Measurements from ENCODE around the gene MTTP. TPM values are rescaled to one million over a fixed set of nuclear protein-coding genes. Genes with fewer than 3 reads are reported as not detected.

Gene MTTP
- total and polyA plus RNA-seq, 2 donors (not counting 1 experiment from before 2014, with no cell fraction given) = 0.03 TPM; not detected in 1

DNA sequence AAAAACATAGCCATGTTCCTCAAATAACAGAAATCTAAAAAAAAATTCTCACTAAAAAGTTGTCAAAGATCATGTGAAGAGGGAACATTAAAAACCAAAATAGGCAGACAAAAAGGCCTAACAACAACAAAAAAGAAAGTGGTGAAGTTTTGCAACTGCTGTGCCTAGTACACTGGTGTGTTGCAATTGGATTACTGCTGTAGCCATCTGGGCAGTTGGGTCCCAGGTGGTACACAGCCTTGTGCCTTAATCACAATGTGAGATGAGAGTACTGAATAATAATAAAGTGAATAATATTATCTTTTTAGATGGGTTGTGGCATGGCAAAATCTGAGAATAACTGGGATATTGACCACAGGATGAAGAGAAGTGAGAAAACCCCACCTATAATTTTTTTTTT, 71.0 kb downstream of the MTTP start:
- ChIA-PET POLR2A (no interaction called here), CTCF (no interaction called here)
- Histone ChIP-seq H3K4me1 (ENCODE audit: control insufficient read depth in 2 of 2, insufficient read depth in 2 of 2, low read length in 2 of 2) (no peaks in the 10 kb centered on the region), H3K4me3 (ENCODE audit: control extremely low read depth in 1 of 5, extremely low read depth in 1 of 5, insufficient read depth in 1 of 5, low read depth in 2 of 5, low read length in 4 of 5) (no peak overlapping the region), H3K4me2 (replicated peaks; ENCODE audit: low read depth, low read length, poor library complexity, severe bottlenecking) (no peak overlapping the region), H3K9ac (ENCODE audit: low read length) (no peak overlapping the region), H2AFZ (ENCODE audit: insufficient read depth, low read depth, low read length, poor library complexity, severe bottlenecking) (no peak overlapping the region), H4K20me1 (ENCODE audit: control insufficient read depth, insufficient read depth, low read length, poor library complexity, severe bottlenecking) (no peaks in the 10 kb centered on the region), H3K27me3 (replicated peaks in 1 of 4; ENCODE audit: control extremely low read depth in 1 of 4, control insufficient read depth in 3 of 4, insufficient read depth in 4 of 4, low read length in 3 of 4) (peaks cover 0 to 4% (median 0%) of the 10 kb centered on the region in 4 experiments), H3K9me3 (ENCODE audit: control extremely low read depth in 1 of 3, control insufficient read depth in 2 of 3, insufficient read depth in 1 of 3, low read length in 2 of 3) (no peaks in the 10 kb centered on the region), H3K27ac (ENCODE audit: low read length in 2 of 2) (no peak overlapping the region), H3K36me3 (replicated peaks in 1 of 2; ENCODE audit: control extremely low read depth in 1 of 2, control insufficient read depth in 1 of 2, extremely low read depth in 1 of 2, insufficient read depth in 2 of 2, low read length in 1 of 2) (no peaks in the 10 kb centered on the region), H3K79me2 (ENCODE audit: control insufficient read depth, insufficient read depth, low read length) (no peaks in the 10 kb centered on the region)
- no peaks in the 10 kb centered on the region for H3K9me3 Mint-ChIP-seq (ENCODE audit: insufficient read depth)
- no peaks in the 10 kb centered on the region for H3K4me1 Mint-ChIP-seq
- intact Hi-C loops (cut with micrococcal nuclease) = no loop called here
- no peak for DNase-seq
- no peak overlapping the region for H3K4me3 Mint-ChIP-seq
- no peak for ATAC-seq (ENCODE audit: low read depth)
- no peak overlapping the region for H3K27ac Mint-ChIP-seq
- TF ChIP-seq, protein P1, sequence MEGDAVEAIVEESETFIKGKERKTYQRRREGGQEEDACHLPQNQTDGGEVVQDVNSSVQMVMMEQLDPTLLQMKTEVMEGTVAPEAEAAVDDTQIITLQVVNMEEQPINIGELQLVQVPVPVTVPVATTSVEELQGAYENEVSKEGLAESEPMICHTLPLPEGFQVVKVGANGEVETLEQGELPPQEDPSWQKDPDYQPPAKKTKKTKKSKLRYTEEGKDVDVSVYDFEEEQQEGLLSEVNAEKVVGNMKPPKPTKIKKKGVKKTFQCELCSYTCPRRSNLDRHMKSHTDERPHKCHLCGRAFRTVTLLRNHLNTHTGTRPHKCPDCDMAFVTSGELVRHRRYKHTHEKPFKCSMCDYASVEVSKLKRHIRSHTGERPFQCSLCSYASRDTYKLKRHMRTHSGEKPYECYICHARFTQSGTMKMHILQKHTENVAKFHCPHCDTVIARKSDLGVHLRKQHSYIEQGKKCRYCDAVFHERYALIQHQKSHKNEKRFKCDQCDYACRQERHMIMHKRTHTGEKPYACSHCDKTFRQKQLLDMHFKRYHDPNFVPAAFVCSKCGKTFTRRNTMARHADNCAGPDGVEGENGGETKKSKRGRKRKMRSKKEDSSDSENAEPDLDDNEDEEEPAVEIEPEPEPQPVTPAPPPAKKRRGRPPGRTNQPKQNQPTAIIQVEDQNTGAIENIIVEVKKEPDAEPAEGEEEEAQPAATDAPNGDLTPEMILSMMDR (IDR thresholded peaks at IDR 0.05) = no peak
- no peak for TF ChIP-seq EZH2 (IDR thresholded peaks at IDR 0.05; ENCODE audit: borderline replicate concordance, insufficient read depth, low read depth, low read length, poor library complexity, severe bottlenecking)
- H3K27me3 Mint-ChIP-seq = peaks cover 6% of the 10 kb centered on the region

DNA sequence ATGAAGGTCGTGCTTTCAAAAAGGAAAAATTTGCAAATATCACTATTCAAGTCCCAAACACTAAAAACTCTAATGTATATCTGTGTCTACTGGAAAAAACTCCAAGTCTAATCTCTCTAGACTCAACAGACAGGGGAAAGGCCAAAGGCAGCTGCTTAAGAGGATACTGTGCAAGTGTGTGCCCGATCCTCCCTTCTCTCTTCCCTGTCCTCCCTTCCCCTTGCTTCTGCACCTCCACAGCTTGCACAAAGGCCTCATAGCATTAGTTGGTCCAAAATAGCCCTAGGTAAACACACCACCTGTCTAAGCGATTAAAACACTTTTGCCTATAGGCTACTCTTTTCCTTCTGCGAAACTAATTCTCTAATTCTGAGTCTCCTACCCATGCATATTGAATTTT, 72.4 kb downstream of the MTTP start:
- peaks cover 3% of the 10 kb centered on the region for H3K27me3 Mint-ChIP-seq
- no peak overlapping the region for H3K4me3 Mint-ChIP-seq
- Histone ChIP-seq H3K27me3 (replicated peaks in 1 of 4; ENCODE audit: control extremely low read depth in 1 of 4, control insufficient read depth in 3 of 4, insufficient read depth in 4 of 4, low read length in 3 of 4) (peaks cover 0 to 4% (median 0%) of the 10 kb centered on the region in 4 experiments), H3K4me2 (replicated peaks; ENCODE audit: low read depth, low read length, poor library complexity, severe bottlenecking) (no peak overlapping the region), H3K9me3 (ENCODE audit: control extremely low read depth in 1 of 3, control insufficient read depth in 2 of 3, insufficient read depth in 1 of 3, low read length in 2 of 3) (no peaks in the 10 kb centered on the region), H3K79me2 (ENCODE audit: control insufficient read depth, insufficient read depth, low read length) (no peaks in the 10 kb centered on the region), H3K4me3 (ENCODE audit: control extremely low read depth in 1 of 5, extremely low read depth in 1 of 5, insufficient read depth in 1 of 5, low read depth in 2 of 5, low read length in 4 of 5) (no peak overlapping the region), H3K36me3 (replicated peaks in 1 of 2; ENCODE audit: control extremely low read depth in 1 of 2, control insufficient read depth in 1 of 2, extremely low read depth in 1 of 2, insufficient read depth in 2 of 2, low read length in 1 of 2) (no peaks in the 10 kb centered on the region), H4K20me1 (ENCODE audit: control insufficient read depth, insufficient read depth, low read length, poor library complexity, severe bottlenecking) (no peaks in the 10 kb centered on the region), H2AFZ (ENCODE audit: insufficient read depth, low read depth, low read length, poor library complexity, severe bottlenecking) (no peak overlapping the region), H3K27ac (ENCODE audit: low read length in 2 of 2) (no peak overlapping the region), H3K4me1 (ENCODE audit: control insufficient read depth in 2 of 2, insufficient read depth in 2 of 2, low read length in 2 of 2) (no peaks in the 10 kb centered on the region), H3K9ac (ENCODE audit: low read length) (no peak overlapping the region)
- no peak for DNase-seq
- WGBS (ENCODE audit: insufficient coverage) = 100% methylated on average over 2 of the region's 4 CpGs
- ChIA-PET CTCF (no interaction called here), POLR2A (no interaction called here)
- ATAC-seq (ENCODE audit: low read depth) = no peak
- TF ChIP-seq, protein P1 (IDR thresholded peaks at IDR 0.05) = no peak
- no peak for TF ChIP-seq EZH2 (IDR thresholded peaks at IDR 0.05; ENCODE audit: borderline replicate concordance, insufficient read depth, low read depth, low read length, poor library complexity, severe bottlenecking)
- intact Hi-C loops (cut with micrococcal nuclease) = no loop called here
- H3K27ac Mint-ChIP-seq = no peak overlapping the region
- H3K4me1 Mint-ChIP-seq = no peaks in the 10 kb centered on the region
- no peaks in the 10 kb centered on the region for H3K9me3 Mint-ChIP-seq (ENCODE audit: insufficient read depth)
